ENCODE measurements around the gene CCDC71L. TPM values are rescaled to one million over a fixed set of nuclear protein-coding genes. Genes with fewer than 3 reads are reported as not detected.

Gene CCDC71L
- polyA plus RNA-seq, 1 of the 3 experiments (the other 2 are of a cell fraction) = 30.0 TPM

- Histone ChIP-seq H2AFZ (ENCODE audit: low read depth) (no peak overlapping the region), H3K4me1 (ENCODE audit: control insufficient read depth in 1 of 2, insufficient read depth in 2 of 2, low read depth in 1 of 2, low read length in 1 of 2) (no peaks in the 10 kb centered on the region), H3K27me3 (ENCODE audit: insufficient read depth) (no peaks in the 10 kb centered on the region; the same call in 1 of the 2 replicates), H3F3A (replicated peaks; ENCODE audit: insufficient read depth) (no peaks in the 10 kb centered on the region), H3K4me3 (ENCODE audit: low read depth in 2 of 2, low read length in 1 of 2) (no peak overlapping the region), H3K9ac (no peak overlapping the region), H3K27ac (ENCODE audit: low read depth in 2 of 2, low read length in 1 of 2) (no peak overlapping the region), H3K36me3 (replicated peaks in 1 of 2; ENCODE audit: control insufficient read depth in 1 of 2, insufficient read depth in 2 of 2, low read length in 1 of 2) (no peaks in the 10 kb centered on the region), H3K9me2 (no peaks in the 10 kb centered on the region), H3K79me2 (ENCODE audit: insufficient read depth) (no peaks in the 10 kb centered on the region), H4K20me1 (ENCODE audit: insufficient read depth) (no peaks in the 10 kb centered on the region), H3K9me3 (no peaks in the 10 kb centered on the region), H3K4me2 (no peak overlapping the region)
- ChIA-PET CTCF (interaction anchor here (0.9 kb wide), 1 partner anchor 12 kb away, joined by 3 read pairs; no protein-coding TSS in a partner anchor), POLR2A (no interaction called here)
- no peak for TF ChIP-seq SIN3A (IDR thresholded peaks at IDR 0.05; ENCODE audit: borderline replicate concordance, low read depth, low read length)
- DNase-seq = no peak
Measured at GRCh38 chr7:106630648-106631047, 30.3 kb downstream of the CCDC71L start.

DNA sequence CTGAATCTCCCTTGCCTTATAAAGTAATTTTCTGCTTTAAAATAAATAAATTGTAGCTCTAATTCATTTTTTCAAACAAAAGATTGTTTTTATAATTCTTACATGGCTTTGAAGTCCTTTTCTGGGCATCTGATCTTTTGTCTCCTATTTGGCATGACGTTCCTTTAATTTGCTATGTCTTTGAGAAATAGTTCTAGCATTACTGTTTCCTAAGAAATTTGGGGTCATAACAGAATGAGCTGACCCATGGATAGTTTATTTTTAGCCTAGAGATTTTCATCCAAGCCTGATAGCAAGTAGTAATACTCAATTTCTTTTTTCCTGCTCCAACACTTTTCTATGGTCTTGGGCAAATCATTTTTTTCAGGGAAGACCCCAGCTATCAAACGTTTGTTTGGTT lies 31.4 kb downstream of the CCDC71L start:
- DNase-seq = no peak
- H3F3A ChIP-seq (replicated peaks; ENCODE audit: insufficient read depth) = no peaks in the 10 kb centered on the region
- no peaks in the 10 kb centered on the region for H3K4me1 ChIP-seq (ENCODE audit: control insufficient read depth in 1 of 2, insufficient read depth in 2 of 2, low read depth in 1 of 2, low read length in 1 of 2)
- 0 out of 2 replicates have a peak, but pooled peaks have one; percentile 30 for TF ChIP-seq MEF2A (IDR thresholded peaks at IDR 0.05; ENCODE audit: borderline replicate concordance, low read depth)
- 0 out of 2 replicates have a peak, but pooled peaks have one; percentile 8 for TF ChIP-seq TCF12 (IDR thresholded peaks at IDR 0.05)
- 0 out of 2 replicates have a peak, but pooled peaks have one; percentile 6 for TF ChIP-seq FOSL2 (IDR thresholded peaks at IDR 0.05; ENCODE audit: borderline replicate concordance, low read depth)
- peak in 1 of 2 experiments; percentile 28; a peak in 1 of 4 replicates for TF ChIP-seq EP300 (IDR thresholded peaks at IDR 0.05; ENCODE audit: borderline replicate concordance in 1 of 2, low read depth in 1 of 2, low read length in 1 of 2)
- TF ChIP-seq, protein P1, sequence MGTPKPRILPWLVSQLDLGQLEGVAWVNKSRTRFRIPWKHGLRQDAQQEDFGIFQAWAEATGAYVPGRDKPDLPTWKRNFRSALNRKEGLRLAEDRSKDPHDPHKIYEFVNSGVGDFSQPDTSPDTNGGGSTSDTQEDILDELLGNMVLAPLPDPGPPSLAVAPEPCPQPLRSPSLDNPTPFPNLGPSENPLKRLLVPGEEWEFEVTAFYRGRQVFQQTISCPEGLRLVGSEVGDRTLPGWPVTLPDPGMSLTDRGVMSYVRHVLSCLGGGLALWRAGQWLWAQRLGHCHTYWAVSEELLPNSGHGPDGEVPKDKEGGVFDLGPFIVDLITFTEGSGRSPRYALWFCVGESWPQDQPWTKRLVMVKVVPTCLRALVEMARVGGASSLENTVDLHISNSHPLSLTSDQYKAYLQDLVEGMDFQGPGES (IDR thresholded peaks at IDR 0.05; ENCODE audit: low read depth, low read length) = no peak
- no peaks in the 10 kb centered on the region for H3K79me2 ChIP-seq (ENCODE audit: insufficient read depth)
- no peaks in the 10 kb centered on the region; the same call in 1 of the 2 replicates for H3K27me3 ChIP-seq (ENCODE audit: insufficient read depth)
- H3K27ac ChIP-seq (ENCODE audit: low read depth in 2 of 2, low read length in 1 of 2) = peak overlapping the region in 1 of 2 experiments; percentile 2; a peak in 1 of 4 replicates
- H3K9me2 ChIP-seq = no peaks in the 10 kb centered on the region
- 0 out of 4 replicates have a peak overlapping the region, but pooled peaks of 1 of the 2 experiments have one; percentile 2 for H3K4me3 ChIP-seq (ENCODE audit: low read depth in 2 of 2, low read length in 1 of 2)
- WGBS (ENCODE audit: low lambda C conversion rate) = 24% methylated on average over 2 of the region's 2 CpGs
- POLR2A ChIA-PET = no interaction called here
- H4K20me1 ChIP-seq (ENCODE audit: insufficient read depth) = no peaks in the 10 kb centered on the region
- CTCF ChIA-PET = interaction anchor here (0.9 to 1.4 kb wide), 3 partner anchors 30 to 87 kb away, joined by 3 to 7 read pairs (median 4); partner anchors contain the start of gene CCDC71L
- no peaks in the 10 kb centered on the region for H3K36me3 ChIP-seq (replicated peaks in 1 of 2; ENCODE audit: control insufficient read depth in 1 of 2, insufficient read depth in 2 of 2, low read length in 1 of 2)
- peak overlapping the region; percentile 6; the same call in 1 of the 2 replicates for H3K4me2 ChIP-seq
- H3K9me3 ChIP-seq = no peaks in the 10 kb centered on the region
- peak overlapping the region; percentile 36; the same call in 1 of the 2 replicates for H2AFZ ChIP-seq (ENCODE audit: low read depth)
- no peak overlapping the region for H3K9ac ChIP-seq

DNA sequence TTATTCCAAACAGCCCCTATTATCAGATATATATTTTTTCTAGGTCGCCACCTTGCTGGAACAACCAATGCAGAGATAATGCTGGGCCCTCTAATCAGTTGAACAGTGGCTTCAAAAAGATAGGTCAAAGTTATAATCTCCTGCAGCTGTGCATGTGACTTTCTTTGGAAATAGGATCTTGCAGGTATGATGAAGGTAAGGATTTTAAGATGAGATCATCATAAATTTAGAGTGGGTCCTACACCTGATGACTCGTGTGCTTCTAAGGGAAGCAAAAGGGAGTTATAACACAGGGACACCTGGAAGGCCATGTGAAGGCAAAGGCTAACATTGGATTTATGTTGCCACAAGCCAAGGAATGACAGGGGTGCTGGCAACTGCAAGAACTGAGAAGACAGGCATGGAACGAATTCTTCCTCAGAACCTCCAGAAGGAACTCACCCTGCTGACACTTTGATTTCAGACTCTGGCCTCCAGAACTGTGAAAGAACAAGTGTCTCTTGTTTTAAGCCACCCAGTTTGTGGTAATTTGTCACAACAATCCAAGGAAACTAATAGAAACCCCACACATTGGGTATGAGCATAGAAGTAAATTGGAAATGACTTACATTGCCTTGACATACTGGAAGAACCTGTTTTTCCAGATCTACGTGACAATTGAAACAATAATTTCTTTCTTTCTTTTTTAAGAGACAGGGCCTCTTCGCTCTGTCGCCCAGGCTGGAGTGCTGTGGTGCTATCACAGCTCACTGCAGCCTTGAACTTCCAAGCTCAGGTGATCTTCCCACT lies 34.4 kb downstream of the CCDC71L start:
- Histone ChIP-seq H3K4me1 (ENCODE audit: control insufficient read depth in 1 of 2, insufficient read depth in 2 of 2, low read depth in 1 of 2, low read length in 1 of 2) (no peaks in the 10 kb centered on the region), H3K4me2 (no peak overlapping the region), H3K9me3 (peaks cover 5% of the 10 kb centered on the region; the same call in 1 of the 2 replicates)
- TF ChIP-seq SIN3A (IDR thresholded peaks at IDR 0.05; ENCODE audit: borderline replicate concordance, low read depth, low read length) (no peak), MXI1 (IDR thresholded peaks at IDR 0.05; ENCODE audit: low read depth, low read length) (no peak), PBX3 (IDR thresholded peaks at IDR 0.05) (no peak), SMC3 (IDR thresholded peaks at IDR 0.05; ENCODE audit: low read depth, low read length) (no peak), ELF1 (IDR thresholded peaks at IDR 0.05) (no peak), GABPA (IDR thresholded peaks at IDR 0.05; ENCODE audit: low read depth) (no peak), TAF1 (IDR thresholded peaks at IDR 0.05; ENCODE audit: borderline replicate concordance, low read depth, low read length) (no peak)
- TF ChIP-seq, protein P2, sequence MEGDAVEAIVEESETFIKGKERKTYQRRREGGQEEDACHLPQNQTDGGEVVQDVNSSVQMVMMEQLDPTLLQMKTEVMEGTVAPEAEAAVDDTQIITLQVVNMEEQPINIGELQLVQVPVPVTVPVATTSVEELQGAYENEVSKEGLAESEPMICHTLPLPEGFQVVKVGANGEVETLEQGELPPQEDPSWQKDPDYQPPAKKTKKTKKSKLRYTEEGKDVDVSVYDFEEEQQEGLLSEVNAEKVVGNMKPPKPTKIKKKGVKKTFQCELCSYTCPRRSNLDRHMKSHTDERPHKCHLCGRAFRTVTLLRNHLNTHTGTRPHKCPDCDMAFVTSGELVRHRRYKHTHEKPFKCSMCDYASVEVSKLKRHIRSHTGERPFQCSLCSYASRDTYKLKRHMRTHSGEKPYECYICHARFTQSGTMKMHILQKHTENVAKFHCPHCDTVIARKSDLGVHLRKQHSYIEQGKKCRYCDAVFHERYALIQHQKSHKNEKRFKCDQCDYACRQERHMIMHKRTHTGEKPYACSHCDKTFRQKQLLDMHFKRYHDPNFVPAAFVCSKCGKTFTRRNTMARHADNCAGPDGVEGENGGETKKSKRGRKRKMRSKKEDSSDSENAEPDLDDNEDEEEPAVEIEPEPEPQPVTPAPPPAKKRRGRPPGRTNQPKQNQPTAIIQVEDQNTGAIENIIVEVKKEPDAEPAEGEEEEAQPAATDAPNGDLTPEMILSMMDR (IDR thresholded peaks at IDR 0.05) = no peak
- TF ChIP-seq, protein P3, sequence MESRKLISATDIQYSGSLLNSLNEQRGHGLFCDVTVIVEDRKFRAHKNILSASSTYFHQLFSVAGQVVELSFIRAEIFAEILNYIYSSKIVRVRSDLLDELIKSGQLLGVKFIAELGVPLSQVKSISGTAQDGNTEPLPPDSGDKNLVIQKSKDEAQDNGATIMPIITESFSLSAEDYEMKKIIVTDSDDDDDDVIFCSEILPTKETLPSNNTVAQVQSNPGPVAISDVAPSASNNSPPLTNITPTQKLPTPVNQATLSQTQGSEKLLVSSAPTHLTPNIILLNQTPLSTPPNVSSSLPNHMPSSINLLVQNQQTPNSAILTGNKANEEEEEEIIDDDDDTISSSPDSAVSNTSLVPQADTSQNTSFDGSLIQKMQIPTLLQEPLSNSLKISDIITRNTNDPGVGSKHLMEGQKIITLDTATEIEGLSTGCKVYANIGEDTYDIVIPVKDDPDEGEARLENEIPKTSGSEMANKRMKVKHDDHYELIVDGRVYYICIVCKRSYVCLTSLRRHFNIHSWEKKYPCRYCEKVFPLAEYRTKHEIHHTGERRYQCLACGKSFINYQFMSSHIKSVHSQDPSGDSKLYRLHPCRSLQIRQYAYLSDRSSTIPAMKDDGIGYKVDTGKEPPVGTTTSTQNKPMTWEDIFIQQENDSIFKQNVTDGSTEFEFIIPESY (IDR thresholded peaks at IDR 0.05; ENCODE audit: borderline replicate concordance, low read depth) = no peak

More for the DNA sequence above, 34.4 kb downstream of the CCDC71L start:
- no peak overlapping the region for H3K9ac ChIP-seq
- peaks cover 0 to 3% of the 10 kb centered on the region in 2 experiments for H3K36me3 ChIP-seq (replicated peaks in 1 of 2; ENCODE audit: control insufficient read depth in 1 of 2, insufficient read depth in 2 of 2, low read length in 1 of 2)
- H3K79me2 ChIP-seq (ENCODE audit: insufficient read depth) = no peaks in the 10 kb centered on the region
- H3F3A ChIP-seq (replicated peaks; ENCODE audit: insufficient read depth) = no peaks in the 10 kb centered on the region
- no peak overlapping the region for H3K27ac ChIP-seq (ENCODE audit: low read depth in 2 of 2, low read length in 1 of 2)
- no peaks in the 10 kb centered on the region for H4K20me1 ChIP-seq (ENCODE audit: insufficient read depth)
- no peaks in the 10 kb centered on the region for H3K9me2 ChIP-seq
- no peak overlapping the region for H3K4me3 ChIP-seq (ENCODE audit: low read depth in 2 of 2, low read length in 1 of 2)
- H2AFZ ChIP-seq (ENCODE audit: low read depth) = no peak overlapping the region
- CTCF ChIA-PET = no interaction called here
- POLR2A ChIA-PET = no interaction called here
- H3K27me3 ChIP-seq (ENCODE audit: insufficient read depth) = no peaks in the 10 kb centered on the region; the same call in 1 of the 2 replicates
- DNase-seq = no peak
- 80% methylated on average over 6 of the region's 6 CpGs for WGBS (ENCODE audit: low lambda C conversion rate)
